GM18505 (cell line): ENCODE results near the gene BLTP1.

Source experiments
- ATAC-seq: cut with Tn5 transposase; IDR thresholded peaks from one replicate; pipeline ENCODE4 v1.9.1; 2021; ENCODE audit not compliant: unreplicated experiment
- POLR2A ChIP-seq: IDR thresholded peaks from 4 replicates; pipeline ENCODE4 v1.6.1; 2011; ENCODE audit warnings: borderline replicate concordance; ENCODE audit not compliant: insufficient read depth, insufficient read length; ENCODE audit errors: extremely low read depth

Gene BLTP1

DNA sequence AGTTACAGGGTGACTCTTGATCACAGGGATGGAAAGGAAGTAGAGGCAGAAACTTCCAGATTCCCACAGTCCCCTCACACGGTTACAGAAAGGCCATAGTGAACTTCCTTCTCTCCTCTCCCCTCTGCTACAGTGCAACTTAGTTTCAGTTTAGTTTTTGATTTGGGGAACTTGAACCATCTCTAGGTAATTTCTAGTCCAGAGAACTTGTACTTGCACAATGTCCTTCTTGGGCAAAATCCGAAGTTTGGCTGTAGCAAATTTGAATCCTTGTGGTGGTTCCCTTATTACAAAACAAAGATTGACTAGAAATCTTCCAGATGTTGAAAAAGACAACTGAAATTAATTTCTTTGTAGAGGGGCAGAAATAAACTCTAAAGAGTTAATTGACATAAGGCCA is 1.2 kb upstream of the BLTP1 start:
- ATAC-seq = no peak
- no peak for TF ChIP-seq POLR2A

- ATAC-seq = peak; percentile 33
Observed at GRCh38 chr4:122152711-122153226, 638 bp downstream of the BLTP1 start.

DNA sequence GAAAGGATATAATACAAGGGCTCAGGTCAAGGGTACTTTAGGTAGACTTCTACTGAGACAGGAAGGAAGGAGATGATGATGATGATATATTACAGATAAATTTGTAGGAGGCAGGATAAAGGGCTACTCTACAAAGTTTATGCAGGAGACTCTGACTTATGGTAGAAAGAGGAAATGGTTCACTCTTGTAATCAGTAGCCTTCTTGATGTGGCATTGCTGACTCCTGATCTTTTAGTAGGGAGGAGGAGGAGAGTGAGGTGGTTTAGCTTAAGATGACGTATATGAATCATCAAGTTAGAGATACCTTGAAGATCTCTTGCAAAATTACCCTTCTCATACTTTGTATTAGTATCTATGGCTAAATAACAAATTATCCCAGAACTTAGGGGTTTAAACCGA is 4.7 kb downstream of the BLTP1 start:
- no peak for TF ChIP-seq POLR2A
- ATAC-seq = no peak

More at GRCh38 chr4:122152711-122153226, 638 bp downstream of the BLTP1 start:
- TF ChIP-seq POLR2A = no peak

DNA sequence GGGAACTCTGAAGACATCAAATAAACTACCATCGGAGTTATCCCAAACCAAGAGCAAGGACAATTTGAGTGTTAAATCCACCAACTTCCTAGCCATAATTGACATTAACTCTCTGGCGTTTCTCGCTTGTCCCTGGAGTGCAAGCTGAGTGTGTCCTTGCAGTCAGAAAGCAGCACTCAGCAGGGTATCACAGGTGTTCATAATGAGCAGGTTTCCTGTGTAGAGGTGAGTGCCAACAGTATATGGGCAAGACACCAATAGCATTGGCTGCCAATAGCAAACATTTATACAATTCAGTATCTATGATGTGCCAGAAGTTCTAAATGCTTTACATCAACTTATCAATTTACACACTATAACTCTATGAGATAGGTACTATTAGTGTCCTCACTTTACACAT is 11.2 kb downstream of the BLTP1 start:
- ATAC-seq = no peak
- no peak for TF ChIP-seq POLR2A

GRCh38 chr4:122163767-122164166 is 11.6 kb downstream of the BLTP1 start:
- no peak for ATAC-seq
- no peak for TF ChIP-seq POLR2A

GRCh38 chr4:122167369-122167768 is 15.2 kb downstream of the BLTP1 start:
- no peak for TF ChIP-seq POLR2A
- no peak for ATAC-seq

GRCh38 chr4:122170775-122171174 is 18.6 kb downstream of the BLTP1 start:
- no peak for ATAC-seq
- TF ChIP-seq POLR2A = no peak

DNA sequence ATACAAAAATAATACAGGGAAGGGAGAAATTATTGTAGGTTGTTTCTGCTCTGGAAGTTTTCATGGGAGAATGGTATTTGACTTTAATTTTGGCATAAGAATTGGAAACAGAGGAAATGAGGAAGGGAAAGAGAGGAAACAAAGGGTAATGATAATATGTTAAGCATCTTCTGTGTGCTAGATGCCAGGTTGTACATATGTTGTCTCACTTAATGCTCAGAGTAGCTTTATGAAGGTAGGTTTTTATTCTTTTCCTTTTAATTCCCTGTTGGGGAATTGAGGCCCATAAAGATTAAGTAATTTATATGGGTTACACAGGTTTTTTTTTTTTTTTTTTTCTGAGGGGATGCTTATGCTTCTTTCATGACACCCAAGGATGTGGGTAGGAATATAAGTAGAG is 19.2 kb downstream of the BLTP1 start:
- TF ChIP-seq POLR2A = no peak
- ATAC-seq = no peak

DNA sequence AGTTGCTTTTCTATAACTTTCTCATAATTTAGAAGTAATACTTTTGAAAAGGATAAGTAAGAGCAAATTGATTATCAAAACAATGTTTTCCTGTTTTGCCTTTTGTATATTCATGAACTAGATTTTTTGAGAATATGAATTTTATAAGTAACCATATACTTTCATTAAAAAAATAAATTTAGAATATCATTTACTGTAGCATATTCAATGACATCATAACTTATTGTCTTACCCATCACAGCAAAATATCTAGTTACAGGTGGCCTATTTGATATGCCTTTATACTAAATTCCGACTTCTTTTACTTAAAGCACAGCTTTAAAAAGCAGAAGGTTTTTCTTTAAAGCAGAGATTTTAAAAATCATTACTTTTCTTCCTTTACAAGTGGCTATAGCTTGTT is 20.1 kb downstream of the BLTP1 start:
- no peak for TF ChIP-seq POLR2A
- ATAC-seq = no peak

DNA sequence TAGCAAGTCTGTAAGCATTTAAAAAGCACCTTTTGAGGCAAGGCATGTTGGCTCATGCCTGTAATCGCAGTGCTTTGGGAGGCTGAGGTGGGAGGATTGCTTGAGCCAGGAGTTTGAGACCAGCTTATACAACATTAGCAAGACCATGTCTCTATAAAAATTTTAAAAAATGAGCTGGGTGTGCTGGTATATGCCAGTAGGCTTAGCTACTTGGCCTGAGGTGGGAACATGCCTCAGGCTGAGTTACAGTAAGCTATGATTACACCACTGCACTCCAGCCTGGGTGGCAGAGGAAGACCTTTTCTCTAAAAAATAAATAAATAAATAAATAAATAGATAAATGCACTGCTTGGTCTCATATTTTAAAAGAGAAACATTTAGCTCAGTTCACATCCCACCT is 26.8 kb downstream of the BLTP1 start:
- ATAC-seq = no peak
- TF ChIP-seq POLR2A = no peak

GRCh38 chr4:122195718-122196117 is 43.6 kb downstream of the BLTP1 start:
- TF ChIP-seq POLR2A = no peak
- no peak for ATAC-seq
